ENCODE results near the gene CPNE5.

Gene CPNE5

DNA sequence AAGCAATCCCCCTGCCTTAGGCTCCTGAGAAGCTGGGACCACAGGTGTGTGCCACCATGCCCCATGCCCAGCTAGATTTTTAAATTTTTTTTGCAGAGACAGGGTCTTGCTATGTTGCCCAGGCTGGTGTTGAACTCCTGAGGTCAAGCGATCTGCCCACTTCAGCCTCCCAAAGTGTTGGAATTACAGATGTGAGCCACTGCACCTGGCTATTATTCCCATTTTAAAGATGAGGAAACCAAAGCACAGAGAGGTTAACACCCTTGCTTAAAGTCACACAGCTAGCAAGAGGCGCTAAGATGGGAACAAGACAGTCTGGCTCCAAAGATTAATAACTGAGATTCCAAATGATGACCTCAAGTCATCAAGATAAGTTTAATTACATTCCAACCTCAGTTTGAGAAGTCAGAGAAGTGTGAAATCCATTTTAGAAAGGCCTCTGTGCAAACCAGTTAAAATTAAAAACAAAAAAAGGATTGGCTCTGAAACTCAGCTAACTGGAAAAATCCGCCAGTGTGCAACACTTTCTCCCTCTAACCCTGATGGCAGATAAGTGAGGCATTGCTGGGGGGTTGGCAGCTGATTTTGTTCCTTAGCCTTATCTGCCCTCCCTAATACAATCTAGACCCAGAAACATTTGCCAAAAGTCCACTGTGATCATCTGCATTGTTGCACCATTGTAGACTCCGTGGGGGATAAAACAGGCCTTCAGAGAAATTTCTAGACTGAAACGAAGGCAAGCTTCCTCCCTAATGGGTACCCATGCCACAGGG, 55.5 kb downstream of the CPNE5 start:
- no peaks in the 10 kb centered on the region for H3K27me3 ChIP-seq (ENCODE audit: insufficient read depth, poor library complexity, severe bottlenecking)
- TF ChIP-seq, protein P1, sequence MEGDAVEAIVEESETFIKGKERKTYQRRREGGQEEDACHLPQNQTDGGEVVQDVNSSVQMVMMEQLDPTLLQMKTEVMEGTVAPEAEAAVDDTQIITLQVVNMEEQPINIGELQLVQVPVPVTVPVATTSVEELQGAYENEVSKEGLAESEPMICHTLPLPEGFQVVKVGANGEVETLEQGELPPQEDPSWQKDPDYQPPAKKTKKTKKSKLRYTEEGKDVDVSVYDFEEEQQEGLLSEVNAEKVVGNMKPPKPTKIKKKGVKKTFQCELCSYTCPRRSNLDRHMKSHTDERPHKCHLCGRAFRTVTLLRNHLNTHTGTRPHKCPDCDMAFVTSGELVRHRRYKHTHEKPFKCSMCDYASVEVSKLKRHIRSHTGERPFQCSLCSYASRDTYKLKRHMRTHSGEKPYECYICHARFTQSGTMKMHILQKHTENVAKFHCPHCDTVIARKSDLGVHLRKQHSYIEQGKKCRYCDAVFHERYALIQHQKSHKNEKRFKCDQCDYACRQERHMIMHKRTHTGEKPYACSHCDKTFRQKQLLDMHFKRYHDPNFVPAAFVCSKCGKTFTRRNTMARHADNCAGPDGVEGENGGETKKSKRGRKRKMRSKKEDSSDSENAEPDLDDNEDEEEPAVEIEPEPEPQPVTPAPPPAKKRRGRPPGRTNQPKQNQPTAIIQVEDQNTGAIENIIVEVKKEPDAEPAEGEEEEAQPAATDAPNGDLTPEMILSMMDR (IDR thresholded peaks at IDR 0.05; ENCODE audit: poor library complexity, severe bottlenecking) = no peak
- no peak for DNase-seq (ENCODE audit: low spot score)
- H3K4me1 ChIP-seq (ENCODE audit: insufficient read depth, poor library complexity, severe bottlenecking) = peaks cover 6% of the 10 kb centered on the region
- no peak for ATAC-seq (ENCODE audit: low read depth)
- no peak overlapping the region for H3K27ac ChIP-seq (ENCODE audit: poor library complexity, severe bottlenecking)
- H3K36me3 ChIP-seq (ENCODE audit: low read depth) = no peaks in the 10 kb centered on the region
- H3K4me3 ChIP-seq (ENCODE audit: severe bottlenecking) = no peak overlapping the region
- H3K9me3 ChIP-seq (ENCODE audit: severe bottlenecking) = no peaks in the 10 kb centered on the region

- TF ChIP-seq, protein P1 (IDR thresholded peaks at IDR 0.05; ENCODE audit: poor library complexity, severe bottlenecking) = no peak
- Histone ChIP-seq H3K4me1 (ENCODE audit: insufficient read depth, poor library complexity, severe bottlenecking) (peaks cover 6% of the 10 kb centered on the region), H3K9me3 (ENCODE audit: severe bottlenecking) (no peaks in the 10 kb centered on the region), H3K36me3 (ENCODE audit: low read depth) (no peaks in the 10 kb centered on the region), H3K27ac (ENCODE audit: poor library complexity, severe bottlenecking) (no peak overlapping the region), H3K27me3 (ENCODE audit: insufficient read depth, poor library complexity, severe bottlenecking) (no peaks in the 10 kb centered on the region), H3K4me3 (ENCODE audit: severe bottlenecking) (no peak overlapping the region)
- no peak for ATAC-seq (ENCODE audit: low read depth)
- DNase-seq (ENCODE audit: low spot score) = no peak
Observed at GRCh38 chr6:36781669-36782068, 57.6 kb downstream of the CPNE5 start.

DNA sequence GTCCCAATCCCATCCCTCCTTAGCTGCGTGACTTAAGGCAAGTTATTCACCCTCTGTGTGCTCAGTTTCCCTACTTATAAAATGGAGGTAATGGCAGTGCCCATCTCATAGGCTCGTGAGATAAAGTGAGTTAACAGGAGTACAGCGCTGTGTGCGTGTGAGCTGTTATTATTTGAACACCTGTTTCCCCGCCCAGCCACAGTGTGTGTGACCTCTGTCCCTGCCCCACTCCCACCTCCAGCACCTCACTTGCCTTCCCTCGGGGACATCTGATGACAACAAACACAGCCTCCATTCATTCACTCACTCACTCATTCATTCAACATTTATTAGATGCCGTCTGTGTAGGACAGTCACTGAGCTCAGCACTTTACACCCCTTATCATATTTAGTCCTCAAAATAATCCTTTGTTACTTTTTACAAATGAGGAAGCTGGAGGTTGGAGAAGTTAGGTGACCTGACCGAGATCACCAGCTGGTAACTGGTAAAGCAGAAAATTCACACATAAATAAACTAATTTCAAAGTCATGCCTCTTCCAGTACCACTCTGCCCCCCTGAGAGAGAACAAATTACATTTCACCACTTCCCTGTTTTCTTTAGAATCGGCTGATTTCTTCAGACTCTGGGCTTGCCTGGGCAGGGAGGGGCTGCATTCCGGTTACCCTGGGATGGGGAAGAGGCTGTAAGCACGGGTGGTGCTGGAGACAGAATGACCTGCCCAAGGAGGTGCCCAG, 58.6 kb downstream of the CPNE5 start:
- no peaks in the 10 kb centered on the region for H3K36me3 ChIP-seq (ENCODE audit: low read depth)
- DNase-seq (ENCODE audit: low spot score) (no peak), ATAC-seq (ENCODE audit: low read depth) (peak; percentile 72)
- TF ChIP-seq, protein P1 (IDR thresholded peaks at IDR 0.05; ENCODE audit: poor library complexity, severe bottlenecking) = no peak
- H3K4me3 ChIP-seq (ENCODE audit: severe bottlenecking) = no peak overlapping the region
- H3K9me3 ChIP-seq (ENCODE audit: severe bottlenecking) = no peaks in the 10 kb centered on the region
- no peak overlapping the region for H3K27ac ChIP-seq (ENCODE audit: poor library complexity, severe bottlenecking)
- H3K27me3 ChIP-seq (ENCODE audit: insufficient read depth, poor library complexity, severe bottlenecking) = no peaks in the 10 kb centered on the region
- peaks cover 6% of the 10 kb centered on the region for H3K4me1 ChIP-seq (ENCODE audit: insufficient read depth, poor library complexity, severe bottlenecking)

- H3K9me3 ChIP-seq (ENCODE audit: severe bottlenecking) = no peaks in the 10 kb centered on the region
- DNase-seq (ENCODE audit: low spot score) (no peak), ATAC-seq (ENCODE audit: low read depth) (no peak)
- H3K4me1 ChIP-seq (ENCODE audit: insufficient read depth, poor library complexity, severe bottlenecking) = peaks cover 6% of the 10 kb centered on the region
- no peak overlapping the region for H3K4me3 ChIP-seq (ENCODE audit: severe bottlenecking)
- TF ChIP-seq, protein P1 (IDR thresholded peaks at IDR 0.05; ENCODE audit: poor library complexity, severe bottlenecking) = no peak
- no peaks in the 10 kb centered on the region for H3K36me3 ChIP-seq (ENCODE audit: low read depth)
- no peaks in the 10 kb centered on the region for H3K27me3 ChIP-seq (ENCODE audit: insufficient read depth, poor library complexity, severe bottlenecking)
- no peak overlapping the region for H3K27ac ChIP-seq (ENCODE audit: poor library complexity, severe bottlenecking)
Observed at GRCh38 chr6:36779227-36779626, 60.0 kb downstream of the CPNE5 start.

GRCh38 chr6:36777801-36778200, 61.4 kb downstream of the CPNE5 start:
- H3K4me3 ChIP-seq (ENCODE audit: severe bottlenecking) = no peak overlapping the region
- DNase-seq (ENCODE audit: low spot score) = no peak
- H3K27me3 ChIP-seq (ENCODE audit: insufficient read depth, poor library complexity, severe bottlenecking) = no peaks in the 10 kb centered on the region

More at GRCh38 chr6:36777801-36778200, 61.4 kb downstream of the CPNE5 start:
- no peak for ATAC-seq (ENCODE audit: low read depth)
- TF ChIP-seq, protein P1 (IDR thresholded peaks at IDR 0.05; ENCODE audit: poor library complexity, severe bottlenecking) = no peak
- no peak overlapping the region for H3K27ac ChIP-seq (ENCODE audit: poor library complexity, severe bottlenecking)
- H3K36me3 ChIP-seq (ENCODE audit: low read depth) = no peaks in the 10 kb centered on the region
- H3K9me3 ChIP-seq (ENCODE audit: severe bottlenecking) = no peaks in the 10 kb centered on the region
- peaks cover 6% of the 10 kb centered on the region for H3K4me1 ChIP-seq (ENCODE audit: insufficient read depth, poor library complexity, severe bottlenecking)

Data from RWPE2 (cell line).